ENCODE data around the gene PRKAA2.

- TF ChIP-seq EZH2 (IDR thresholded peaks at IDR 0.05; ENCODE audit: insufficient read depth, poor library complexity, severe bottlenecking) (no peak), EZH2phosphoT487 (IDR thresholded peaks at IDR 0.05; ENCODE audit: insufficient read depth, low read depth) (no peak)
Observed at GRCh38 chr1:56625819-56626440, 19.2 kb upstream of the PRKAA2 start.
